NCI-H2227 (cell line): ENCODE measurements around the gene FARSB.

Source experiments
- DNase-seq: peaks from one replicate; lab custom pipeline; 2025; ENCODE audit not compliant: unreplicated experiment; lab: John Stamatoyannopoulos, UW

Gene FARSB

DNA sequence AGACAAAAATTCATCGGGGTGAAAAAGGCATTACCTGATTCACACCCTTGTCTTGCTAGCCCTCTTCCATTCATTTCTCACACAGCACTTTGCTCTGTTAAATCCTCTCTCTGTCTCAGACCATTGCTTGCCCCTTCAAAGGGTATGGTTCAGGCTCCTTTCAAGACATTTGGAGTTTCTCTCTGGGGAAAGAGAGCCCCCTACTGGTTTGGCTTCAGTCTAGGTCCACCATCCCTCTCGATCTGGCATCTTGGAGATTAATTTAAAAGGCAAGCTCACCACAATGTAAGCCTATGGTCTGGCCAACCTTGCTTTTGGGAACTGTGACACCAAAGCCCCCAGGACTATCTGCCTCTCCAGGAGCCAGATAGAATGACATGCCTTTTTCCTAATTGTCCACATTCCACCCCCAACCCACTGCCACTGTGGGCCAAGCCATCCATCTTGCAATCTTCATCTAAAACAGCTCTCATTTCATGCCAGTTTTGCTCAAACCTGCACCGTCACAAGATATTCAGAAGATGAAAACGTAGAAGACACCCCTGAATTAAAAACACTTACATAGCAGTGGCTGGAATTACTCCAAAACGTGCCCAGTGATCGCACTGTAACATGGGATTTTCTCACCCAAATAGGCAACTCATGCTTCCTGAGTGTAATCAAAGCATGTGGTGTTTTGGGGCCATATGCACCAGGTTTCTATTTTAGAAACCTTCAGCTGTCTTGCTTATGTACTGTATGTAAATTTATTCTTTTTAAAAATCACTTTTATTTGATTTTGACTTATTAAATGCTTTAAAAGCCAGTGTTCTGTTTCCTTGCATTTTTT lies 93.9 kb downstream of the FARSB start:
- DNase-seq = peak; percentile 82

DNA sequence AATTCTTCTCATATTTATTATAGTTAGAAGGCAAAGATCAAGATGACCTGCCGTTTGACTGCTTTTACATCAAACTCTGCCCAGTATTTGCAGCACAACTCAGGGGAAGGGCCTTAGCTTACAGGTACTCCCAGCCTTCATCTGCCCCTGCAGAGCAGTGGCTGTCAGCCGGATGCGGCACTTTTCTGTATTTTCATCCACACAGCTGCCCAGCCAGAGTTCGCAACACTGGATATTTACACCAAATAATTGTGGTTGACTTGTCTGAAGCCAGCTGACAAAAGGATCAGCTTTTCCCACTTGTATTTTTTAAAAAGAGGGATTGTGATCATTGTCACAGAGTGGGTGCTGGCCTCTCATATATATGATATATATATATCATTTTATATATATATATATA lies 94.7 kb downstream of the FARSB start:
- DNase-seq = no peak

DNA sequence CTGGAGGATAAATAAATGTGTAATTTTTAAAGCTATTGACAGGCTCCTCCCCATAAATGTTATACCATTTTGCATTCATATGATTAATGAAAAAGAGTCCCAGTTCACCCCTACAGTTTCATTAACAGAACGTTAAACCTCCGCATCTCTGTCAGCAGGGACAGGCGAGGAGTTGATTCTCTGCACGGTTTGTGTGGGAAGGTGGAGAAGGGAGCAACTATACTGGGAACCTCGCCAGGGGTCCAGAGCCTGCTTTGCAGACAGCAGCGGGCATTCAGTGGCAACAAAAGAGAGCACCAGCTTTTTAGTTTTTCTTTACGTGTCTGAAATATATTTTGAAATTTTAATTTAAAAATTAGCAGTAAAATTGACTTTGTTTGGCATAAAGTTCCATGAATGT lies 101.4 kb downstream of the FARSB start:
- no peak for DNase-seq

DNA sequence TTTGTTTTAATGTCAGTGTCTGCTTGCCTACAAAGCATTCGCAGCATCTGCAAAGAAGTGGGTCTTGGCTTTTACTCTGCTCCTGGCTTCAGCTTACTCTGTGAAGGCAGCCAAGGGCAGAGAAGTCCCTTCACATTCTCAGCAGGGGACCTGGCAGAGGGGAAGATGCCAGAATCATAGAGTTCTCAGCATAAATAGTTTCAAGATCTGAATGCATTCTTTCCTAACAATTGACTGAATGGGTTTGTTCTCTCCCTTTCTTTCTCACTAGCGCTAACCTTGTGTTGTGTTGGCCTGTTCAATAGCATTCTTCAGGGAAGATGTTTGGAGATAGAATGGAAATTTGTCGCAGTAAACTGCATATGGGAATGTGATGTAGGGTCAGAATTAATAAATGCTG lies 106.9 kb downstream of the FARSB start:
- DNase-seq = peak; percentile 10

DNA sequence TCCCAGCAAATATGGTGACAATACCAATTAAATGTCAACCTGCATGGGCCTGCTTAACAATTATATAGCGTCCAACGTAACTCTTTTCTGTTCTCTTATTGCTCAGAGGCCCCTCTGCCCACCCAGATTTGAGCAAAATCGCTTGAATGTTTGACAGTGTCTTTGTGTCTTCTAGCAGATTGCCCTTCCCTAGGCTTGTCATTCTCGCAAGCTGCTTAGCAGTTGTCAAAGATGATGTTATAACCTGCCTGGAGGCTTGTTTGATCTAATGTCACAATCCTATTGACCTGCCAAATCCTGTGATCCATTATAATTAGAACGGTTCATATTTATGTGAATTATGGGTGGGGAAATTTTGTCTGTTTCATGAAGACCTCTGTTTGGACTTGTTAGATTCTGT lies 108.8 kb downstream of the FARSB start:
- DNase-seq = no peak

DNA sequence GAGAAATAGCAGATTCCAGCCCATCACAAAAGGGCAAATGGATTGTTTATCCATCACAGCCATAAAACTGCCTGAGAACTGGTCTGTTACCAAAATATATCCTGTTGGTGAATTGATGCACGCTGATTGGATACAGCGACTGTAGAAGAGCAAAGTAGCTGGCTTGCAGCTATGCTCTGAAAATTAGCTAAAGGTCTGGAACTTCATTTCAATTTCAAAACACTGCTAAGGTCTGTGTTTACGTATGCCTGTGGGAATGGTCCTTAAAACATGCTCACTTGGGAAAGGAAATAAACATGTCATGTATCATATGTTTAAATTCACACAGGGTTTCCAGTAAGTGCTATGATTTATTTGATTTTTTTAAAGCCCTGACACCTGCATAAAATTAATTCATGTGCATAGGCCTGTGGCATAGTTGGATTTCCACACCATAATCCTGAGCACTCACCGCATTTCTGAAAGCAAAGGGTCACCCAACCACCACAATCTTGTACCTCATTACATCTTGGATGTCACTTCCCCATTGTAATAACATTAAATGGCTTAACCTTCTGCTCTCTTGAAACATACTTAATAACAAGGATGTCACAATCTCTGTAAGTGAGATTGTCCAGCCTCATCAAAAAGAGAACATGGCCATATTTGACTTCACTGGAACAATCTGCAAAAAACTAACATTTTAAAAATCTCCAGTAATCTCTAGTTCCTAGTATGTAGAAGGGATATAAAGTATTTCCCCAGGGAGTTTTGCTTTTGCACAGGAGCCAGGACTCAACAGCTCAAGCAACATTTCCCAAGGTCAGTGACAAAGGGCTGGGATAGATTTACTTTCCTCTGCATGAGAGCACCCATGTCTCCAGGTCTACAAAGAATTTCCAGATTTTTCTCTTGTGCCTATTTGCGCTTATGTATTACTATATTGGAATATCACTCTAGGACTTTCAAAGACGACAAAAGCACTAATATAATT lies 109.8 kb downstream of the FARSB start:
- DNase-seq = peak; percentile 36

DNA sequence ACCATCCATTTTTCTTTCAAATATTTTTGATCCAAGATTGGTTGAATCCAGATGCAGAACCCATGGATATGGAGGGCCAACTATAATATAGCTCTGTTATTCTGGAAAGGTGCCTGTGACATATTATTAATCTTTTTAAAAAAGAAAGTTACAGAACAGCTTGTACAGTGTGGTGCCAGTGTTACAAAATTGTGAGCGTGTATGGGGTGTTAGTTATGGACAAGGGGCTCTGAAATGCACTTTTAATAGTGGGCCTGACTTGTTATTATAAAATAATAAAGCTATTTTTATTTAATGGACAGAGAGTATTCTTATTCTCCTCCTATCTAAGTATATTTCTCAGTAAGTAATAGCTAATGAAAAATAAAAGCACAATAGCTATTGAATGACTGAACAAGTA lies 111.2 kb downstream of the FARSB start:
- DNase-seq = no peak

DNA sequence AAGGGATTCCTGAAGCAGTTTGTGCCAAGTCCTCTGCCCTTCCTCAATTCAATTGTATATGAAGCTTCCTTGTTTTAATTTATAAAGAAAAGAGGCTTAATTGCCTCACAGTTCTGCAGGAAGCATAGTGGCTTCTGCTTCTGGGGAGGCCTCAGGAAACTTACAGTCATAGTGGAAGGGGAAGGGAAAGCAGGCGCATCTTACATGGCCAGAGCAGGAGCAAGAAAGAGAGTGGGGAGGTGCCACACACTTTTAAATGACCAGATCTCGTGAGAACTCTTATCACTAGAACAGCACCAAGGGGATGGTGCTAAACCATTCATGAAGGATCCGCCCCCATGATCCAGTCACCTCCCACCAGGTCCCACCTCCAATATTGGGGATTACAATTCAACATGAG lies 117.4 kb downstream of the FARSB start:
- DNase-seq = no peak

DNA sequence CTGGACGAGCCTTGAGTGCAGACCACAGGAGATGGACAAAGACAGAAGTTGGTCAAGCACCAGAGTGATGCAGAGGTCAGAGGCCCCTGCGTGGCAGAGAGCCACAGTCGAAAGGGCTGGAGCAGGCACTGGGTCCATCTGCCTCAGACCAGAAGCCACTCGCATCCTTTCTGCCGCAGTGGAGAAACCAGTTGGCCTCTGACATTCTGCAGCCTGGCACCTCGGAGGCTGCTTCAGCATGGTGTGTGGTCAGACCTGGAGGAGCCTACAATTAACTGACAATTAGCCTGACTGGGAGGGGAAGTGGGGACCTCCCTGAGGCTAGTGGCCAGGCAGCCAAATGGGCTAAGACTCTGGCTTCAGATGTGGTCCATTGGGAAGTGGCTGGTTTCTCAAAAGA lies 120.4 kb downstream of the FARSB start:
- DNase-seq = peak; percentile 50

DNA sequence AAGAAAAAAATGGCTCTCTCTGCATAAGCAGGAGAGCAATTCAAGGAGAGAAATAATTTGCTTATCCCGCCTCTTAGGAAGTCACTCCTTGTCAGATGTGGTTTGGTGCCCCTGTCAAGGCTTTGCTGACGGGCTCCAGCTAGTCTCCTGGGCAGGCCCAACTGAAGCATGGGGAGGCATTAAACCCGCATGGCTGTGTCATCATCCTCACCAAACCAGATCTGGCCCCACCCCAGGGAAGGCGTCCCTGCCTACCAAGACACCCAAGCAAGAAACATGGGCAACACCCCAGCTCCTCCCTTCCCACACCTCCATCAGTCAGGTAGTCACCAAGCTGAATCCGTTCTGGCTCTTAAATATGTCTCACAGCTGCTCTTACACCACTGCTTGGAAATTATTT lies 123.6 kb downstream of the FARSB start:
- DNase-seq = no peak

DNA sequence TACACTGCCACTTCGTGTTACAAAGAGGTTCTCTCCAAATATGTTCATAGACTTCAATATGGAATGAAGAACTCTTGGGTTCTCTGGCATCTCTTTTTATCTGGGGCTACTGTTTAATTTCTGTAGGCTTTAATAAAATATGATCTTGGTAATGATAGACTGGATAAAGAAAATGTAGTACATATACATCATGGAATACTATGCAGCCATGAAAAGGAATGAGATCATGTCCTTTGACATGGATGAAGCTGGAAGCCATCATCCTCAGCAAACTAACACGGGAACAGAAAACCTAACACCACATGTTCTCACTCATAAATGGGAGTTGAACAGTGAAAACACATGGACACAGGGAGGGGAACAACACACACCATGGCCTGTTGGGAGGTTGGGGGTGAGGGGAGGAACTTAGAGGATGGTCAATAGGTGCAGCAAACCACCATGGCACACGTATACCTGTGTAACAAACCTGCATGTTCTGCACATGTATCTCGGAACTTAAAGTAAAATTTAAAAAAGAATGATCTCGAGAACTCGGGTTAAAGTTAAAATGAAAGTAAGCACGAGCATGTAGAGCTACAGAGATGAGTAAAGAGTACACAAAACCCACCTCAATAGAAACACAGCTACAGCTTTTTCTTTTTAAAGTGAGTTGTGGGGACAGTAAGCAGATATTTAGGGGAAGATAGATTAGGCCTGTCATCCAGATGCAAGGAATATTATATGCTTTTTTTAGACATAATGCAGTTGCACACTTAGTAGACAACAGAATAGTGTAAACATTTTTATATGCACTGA lies 129.2 kb downstream of the FARSB start:
- no peak for DNase-seq

DNA sequence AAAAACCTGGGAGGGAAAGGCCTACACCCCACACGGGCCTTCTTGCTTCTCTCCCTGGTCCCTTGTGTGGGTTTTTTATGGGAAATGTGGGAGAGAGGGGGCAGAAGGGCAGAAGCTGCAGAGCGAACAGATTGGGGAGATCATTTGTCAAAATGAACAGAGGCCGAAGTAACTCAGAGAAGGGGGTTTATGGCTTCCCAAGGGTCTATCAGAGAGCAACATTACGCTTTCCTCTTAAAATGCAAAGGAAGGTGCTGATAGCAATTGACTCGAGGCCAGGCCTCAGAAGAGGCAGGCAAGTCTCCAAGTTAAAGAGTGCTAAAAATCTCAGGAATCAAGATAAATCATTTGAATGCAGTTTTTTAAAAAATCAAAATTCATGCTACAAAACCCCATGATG lies 130.1 kb downstream of the FARSB start:
- DNase-seq = no peak

DNA sequence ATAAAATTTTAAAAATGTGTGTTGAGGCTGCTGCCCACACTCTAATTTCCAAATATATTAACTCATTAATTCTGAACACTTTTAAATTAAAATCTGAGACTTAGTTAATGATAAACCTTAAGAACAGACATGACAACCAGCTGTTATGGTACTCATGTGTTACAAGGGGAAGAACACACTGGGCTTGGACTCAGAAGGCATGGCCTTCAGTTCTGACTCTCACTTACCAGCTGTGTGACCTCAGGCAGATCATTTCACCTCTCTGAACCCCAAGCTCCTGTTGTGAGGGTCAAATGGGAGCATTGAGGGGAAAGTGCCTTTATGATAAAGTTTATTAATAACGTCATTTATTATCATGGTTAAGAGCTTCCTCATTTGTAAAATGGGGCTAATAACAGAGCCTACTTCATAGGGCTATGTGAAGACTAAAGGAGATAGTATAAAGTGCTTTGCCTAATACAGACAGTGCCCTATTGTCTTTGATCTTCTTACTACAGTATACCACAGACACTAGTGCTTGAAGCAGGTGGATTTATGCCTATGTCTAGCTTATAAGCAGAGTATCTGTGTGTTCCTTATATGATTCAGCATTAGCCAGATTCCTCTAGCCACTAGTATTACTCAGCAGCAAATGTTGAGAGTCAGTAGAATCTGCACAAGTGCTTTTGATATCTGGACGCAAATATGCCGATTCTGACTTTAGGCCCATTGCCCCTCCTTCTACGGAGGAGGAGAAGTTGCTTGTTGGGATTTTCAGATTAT lies 131.9 kb downstream of the FARSB start:
- DNase-seq = no peak

DNA sequence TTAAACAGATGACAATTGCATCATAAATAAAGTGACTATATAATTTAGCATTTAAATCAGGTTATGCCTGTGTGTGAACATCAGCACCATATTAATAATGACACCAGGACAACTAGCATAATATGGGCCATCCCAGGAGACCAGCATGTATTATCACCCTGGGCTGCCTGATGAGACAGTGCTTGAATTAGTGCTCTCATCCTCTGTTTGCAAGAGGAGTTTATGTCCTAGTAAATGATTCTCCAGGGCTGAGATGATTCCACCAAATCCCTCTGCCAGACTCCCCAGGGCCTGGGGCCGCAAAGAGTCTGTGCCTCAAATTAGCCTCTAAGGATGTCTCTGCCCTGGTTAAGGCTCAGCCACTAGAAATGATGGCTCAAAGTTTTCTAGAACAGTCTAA lies 133.8 kb downstream of the FARSB start:
- DNase-seq = no peak

DNA sequence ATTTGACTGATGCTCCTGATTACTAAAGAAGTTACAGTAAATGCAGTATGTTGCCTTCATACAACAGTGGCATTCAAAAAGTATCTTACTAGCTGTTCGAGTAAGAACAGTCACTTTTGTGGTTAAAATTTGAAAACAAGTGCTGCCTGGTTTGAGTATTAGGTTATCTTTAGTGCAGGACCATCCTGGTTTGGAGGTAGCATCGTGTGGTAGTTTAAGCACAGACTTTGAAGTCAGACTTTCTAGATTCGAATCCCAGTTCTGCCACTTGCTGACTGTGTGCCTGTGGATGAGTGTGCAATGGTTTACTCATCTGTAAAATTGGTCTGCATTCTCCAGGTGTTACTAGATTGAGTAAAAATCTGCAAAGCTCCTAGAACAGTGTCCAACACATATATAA lies 134.8 kb downstream of the FARSB start:
- DNase-seq = no peak
